Glomerular visceral epithelial cell (primary cell): ENCODE results near the gene SAXO1.
"Not testable (repeated sequence)": the region's sequence is repeated elsewhere in the genome, so short reads cannot be mapped to it uniquely, and the experiment has no call there.

Experiments
- DNase-seq: peaks from one replicate; pipeline ENCODE4 v3.0.0-alpha.2; 2016; ENCODE audit errors: extremely low spot score

Gene SAXO1

GRCh38 chr9:18970393-18970792 lies 62.6 kb downstream of the SAXO1 start:
- DNase-seq: no peak

- DNase-seq: no peak
Observed at GRCh38 chr9:18969128-18969527, 63.9 kb downstream of the SAXO1 start.

- no peak for DNase-seq
Observed at GRCh38 chr9:18955626-18956025, 77.4 kb downstream of the SAXO1 start.

GRCh38 chr9:18951936-18952335 lies 81.1 kb downstream of the SAXO1 start:
- DNase-seq: no peak

DNA sequence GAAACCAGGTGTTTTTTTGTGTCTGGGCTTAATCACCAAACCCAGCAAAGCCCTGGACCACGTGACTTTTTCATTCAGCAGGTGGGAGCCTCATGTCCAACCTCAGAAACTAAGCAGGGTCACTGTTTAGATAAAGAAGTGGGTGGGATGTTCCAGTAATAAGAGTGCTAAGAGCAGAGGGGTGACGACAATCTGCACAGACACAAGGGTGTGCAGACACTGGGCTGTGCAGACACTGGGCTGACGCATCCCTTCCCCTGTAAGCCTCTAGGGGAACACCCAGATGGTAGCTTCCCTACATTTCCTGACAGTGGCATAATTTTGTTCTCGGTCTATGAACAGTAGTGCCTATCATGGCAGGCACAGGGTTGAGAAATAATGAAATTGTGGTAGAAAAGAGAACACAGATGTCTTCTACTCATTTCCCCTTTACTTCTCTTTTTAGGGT lies 85.1 kb downstream of the SAXO1 start:
- no peak for DNase-seq

- DNase-seq: no peak
Observed at GRCh38 chr9:18942801-18943200, 90.2 kb downstream of the SAXO1 start.

- no peak for DNase-seq
Observed at GRCh38 chr9:18941060-18941740, 91.8 kb downstream of the SAXO1 start.

GRCh38 chr9:18939943-18940342 lies 93.1 kb downstream of the SAXO1 start:
- no peak for DNase-seq

GRCh38 chr9:18936094-18936871 lies 96.7 kb downstream of the SAXO1 start:
- DNase-seq: no peak

DNA sequence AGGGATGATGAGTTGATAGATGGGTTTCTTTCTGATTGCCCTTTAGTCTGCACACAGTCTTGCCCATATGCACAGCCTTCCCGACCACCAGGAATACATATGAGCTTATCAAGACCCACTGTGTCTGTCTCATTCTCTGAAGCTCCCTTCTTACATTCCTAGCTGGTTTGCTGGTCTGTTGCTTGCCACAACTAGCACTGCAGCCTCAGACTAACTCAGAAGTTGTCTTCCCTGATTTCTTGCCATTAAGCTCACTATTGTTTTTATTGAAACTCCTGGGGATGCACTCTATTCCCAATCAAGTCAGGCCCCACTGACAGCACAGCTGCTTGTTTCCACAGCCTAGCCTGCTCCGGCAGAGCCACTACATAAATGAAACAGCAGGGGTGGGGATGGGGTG lies 97.5 kb downstream of the SAXO1 start:
- no peak for DNase-seq

DNA sequence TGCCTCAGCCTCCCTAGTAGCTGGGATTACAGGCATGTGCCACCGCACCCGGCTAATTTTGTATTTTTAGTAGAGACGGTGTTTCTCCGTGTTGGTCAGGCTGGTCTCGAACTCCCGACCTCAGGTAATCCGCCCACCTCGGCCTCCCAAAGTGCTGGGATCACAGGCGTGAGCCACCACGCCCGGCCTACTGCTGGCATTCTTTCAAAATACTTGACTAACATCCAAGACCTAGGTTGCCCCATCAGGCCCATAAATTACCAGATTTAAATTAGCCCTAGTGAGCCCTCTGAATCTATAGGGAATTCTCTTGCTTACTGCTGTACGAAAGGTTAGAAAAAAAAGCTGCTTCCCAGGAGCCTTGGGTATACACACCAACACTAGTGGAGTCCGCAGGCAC lies 102.4 kb downstream of the SAXO1 start:
- DNase-seq: not testable (repeated sequence)

DNA sequence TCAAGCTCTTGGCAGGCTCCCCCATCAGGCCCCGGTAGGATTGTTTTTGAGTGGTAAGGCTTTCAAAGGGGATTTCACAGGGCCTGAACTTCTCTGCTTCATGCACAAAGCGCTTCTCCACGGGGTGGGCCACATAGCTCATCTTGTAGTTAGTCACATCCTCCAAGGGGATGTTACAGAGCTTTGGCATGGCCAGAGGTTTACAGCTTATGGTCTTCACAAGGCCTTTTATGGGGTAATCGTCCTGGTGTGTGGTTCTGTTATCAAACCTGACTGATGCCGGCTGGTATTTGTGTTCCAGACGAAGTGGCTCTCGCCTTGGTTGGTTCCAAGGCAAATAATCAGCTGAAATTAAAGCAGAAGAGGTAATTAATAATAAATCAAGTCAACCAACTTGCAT lies 104.3 kb downstream of the SAXO1 start:
- no peak for DNase-seq

GRCh38 chr9:18926513-18926912 lies 106.5 kb downstream of the SAXO1 start:
- DNase-seq: no peak

GRCh38 chr9:18925880-18926279 lies 107.1 kb downstream of the SAXO1 start:
- no peak for DNase-seq

DNA sequence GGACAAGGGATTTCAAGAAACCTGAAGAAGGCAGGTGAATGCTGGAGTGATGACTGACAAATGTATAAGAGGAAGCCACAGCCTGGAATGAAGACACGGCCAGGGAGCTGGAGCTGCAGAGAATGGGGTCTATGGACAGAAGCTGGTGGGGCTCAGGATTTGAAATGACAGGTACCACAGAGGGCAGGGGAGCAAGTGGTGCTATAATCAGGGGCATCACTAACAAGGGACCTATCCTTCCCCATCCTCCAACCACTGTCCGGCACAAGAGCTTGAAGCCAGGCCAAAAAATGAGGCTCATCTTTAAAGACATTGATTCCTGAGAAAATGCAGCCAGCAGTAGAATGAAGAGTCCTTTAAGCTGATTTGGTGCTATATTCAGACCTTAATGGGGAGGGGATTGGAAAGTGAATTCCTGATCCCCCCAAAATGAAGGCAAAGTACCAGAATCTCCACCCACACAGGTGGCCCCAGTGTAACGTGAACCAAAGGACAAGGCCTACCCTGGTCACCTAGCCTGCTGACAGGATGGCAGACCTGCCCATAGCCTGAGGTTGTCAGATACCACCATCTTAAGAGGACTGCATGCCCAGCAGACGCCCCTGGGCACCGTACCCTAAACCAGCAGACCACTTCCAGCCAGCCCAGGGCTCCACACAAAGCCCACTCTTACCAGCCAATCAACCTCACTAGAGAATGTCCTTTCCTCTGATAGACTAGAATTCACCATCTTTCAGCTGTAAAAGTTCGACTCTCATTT lies 109.2 kb downstream of the SAXO1 start:
- DNase-seq: no peak

DNA sequence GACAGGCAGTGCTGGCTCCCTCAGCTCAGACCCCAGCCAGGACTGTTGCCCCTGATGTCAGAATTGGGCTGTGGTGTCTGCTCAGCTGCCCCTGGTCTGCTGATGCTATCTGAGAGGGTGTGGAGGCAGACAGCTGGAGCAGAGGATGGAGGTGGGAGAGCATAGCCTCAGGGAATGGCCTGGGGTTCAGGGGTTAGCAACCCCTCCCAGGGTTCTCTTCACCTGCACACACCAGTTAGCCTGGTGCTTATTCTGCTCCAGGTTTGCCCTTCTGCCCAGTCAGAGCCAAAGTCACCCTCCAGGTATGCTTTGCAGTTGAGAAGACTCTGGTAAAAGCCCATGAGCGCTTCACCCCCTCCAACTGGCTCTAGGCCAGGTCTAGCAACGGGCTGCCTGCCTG lies 109.8 kb downstream of the SAXO1 start:
- DNase-seq: no peak

DNA sequence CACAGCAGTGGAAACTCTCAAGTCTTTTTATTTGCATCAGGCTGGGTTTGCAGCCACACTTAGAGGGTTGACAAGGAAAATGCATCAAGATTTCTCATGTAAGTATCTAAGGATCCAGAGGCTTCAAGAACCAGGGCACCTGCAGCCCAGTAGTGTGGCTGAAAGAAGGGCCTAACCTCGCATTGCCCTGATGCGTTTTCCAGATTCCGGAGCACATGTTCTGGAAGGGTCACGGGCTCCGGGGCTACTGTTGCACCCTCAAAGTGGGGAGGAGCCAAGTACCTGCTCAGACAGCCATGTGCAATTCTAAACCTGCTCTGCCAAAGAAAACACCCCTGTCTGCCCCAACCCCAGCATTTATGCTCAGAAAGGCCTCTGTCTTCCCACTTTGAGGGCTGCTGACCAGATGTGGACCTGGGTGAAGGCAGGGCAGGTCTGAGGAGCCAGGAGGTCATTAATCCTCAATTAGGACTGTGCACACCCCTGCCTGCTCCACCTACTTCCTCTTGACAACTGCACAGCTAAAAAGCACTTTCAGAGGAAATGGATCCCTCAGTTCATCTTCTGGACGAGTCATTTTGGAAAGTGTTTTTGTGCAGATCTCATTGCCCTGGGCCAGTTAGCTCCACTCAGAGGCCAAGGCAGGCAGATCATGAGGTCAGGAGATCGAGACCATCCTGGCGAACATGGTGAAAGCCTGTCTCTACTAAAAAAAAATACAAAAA lies 110.7 kb downstream of the SAXO1 start:
- DNase-seq: no peak

- no peak for DNase-seq
Observed at GRCh38 chr9:18921366-18922075, 111.5 kb downstream of the SAXO1 start.

GRCh38 chr9:18920141-18921084 lies 112.6 kb downstream of the SAXO1 start:
- no peak for DNase-seq

DNA sequence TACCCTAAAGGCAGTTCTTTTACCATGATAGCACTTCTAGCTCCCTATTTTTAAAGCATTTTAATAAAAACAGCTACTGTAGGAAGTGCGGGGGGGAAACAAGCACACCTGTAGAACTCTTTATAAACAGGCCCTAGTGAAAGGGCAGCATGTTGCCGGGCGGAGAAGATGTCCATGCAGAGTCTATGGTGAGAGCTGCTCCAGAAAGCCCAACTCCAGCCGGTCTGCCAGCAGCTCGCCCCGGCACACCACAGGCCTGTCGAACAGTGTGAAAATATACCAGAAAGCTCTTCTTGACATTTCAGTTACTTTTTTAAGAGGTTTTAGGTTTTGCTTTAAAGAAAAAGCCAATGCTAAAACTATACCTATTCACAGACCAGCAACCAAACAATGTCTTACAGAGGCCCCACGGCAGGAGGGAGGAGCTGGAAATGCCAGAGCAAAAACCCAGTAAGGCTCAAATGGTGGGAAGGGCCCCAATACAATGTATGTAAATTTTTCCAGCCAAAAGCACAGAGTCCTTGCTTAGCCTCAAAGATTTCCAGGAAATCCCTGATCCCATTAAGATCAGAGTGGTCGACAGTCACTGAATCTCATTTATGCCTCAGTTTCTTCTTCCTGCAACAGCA lies 121.2 kb downstream of the SAXO1 start:
- DNase-seq: no peak
